ENCODE results near the gene CD2AP. TPM values are rescaled to one million over a fixed set of nuclear protein-coding genes. Genes with fewer than 3 reads are reported as not detected.

Gene CD2AP
- total RNA-seq, 2 donors from 2014 or later = 27.1 to 29.1 TPM

DNA sequence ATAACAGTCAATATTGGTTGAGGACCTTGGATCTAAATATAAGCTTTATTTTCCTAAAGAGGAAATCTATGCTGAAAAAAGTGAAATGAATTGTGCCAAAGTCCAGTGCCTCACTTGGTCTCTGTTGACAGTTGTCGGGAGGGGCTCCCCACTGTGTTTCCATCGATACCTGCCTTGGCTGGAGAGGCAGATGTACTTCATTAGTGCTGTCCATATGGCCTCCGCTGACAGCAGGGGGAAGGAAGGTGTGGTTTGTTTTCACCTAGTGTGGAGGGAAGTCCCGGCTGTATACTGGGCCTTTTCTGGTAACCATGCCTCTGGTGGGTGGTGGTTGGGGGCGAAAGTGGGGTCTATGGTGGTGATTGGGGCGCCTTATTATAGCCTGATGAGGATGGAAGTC lies 42.7 kb downstream of the CD2AP start:
- Histone ChIP-seq H3K27me3 (replicated peaks; ENCODE audit: insufficient read depth) (no peaks in the 10 kb centered on the region), H3K4me3 (no peak overlapping the region), H3K9me3 (no peaks in the 10 kb centered on the region), H3K27ac (no peak overlapping the region), H3K4me1 (ENCODE audit: control insufficient read depth in 1 of 2, low read depth in 2 of 2) (peaks cover 11 to 13% of the 10 kb centered on the region in 2 donors), H3K36me3 (no peaks in the 10 kb centered on the region)
- ATAC-seq (ENCODE audit: insufficient number of reproducible peaks, low FRiP score, low read depth) (no peak), DNase-seq (ENCODE audit: low spot score) (no peak)
- TF ChIP-seq, protein P1, sequence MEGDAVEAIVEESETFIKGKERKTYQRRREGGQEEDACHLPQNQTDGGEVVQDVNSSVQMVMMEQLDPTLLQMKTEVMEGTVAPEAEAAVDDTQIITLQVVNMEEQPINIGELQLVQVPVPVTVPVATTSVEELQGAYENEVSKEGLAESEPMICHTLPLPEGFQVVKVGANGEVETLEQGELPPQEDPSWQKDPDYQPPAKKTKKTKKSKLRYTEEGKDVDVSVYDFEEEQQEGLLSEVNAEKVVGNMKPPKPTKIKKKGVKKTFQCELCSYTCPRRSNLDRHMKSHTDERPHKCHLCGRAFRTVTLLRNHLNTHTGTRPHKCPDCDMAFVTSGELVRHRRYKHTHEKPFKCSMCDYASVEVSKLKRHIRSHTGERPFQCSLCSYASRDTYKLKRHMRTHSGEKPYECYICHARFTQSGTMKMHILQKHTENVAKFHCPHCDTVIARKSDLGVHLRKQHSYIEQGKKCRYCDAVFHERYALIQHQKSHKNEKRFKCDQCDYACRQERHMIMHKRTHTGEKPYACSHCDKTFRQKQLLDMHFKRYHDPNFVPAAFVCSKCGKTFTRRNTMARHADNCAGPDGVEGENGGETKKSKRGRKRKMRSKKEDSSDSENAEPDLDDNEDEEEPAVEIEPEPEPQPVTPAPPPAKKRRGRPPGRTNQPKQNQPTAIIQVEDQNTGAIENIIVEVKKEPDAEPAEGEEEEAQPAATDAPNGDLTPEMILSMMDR (IDR thresholded peaks at IDR 0.05) = no peak

DNA sequence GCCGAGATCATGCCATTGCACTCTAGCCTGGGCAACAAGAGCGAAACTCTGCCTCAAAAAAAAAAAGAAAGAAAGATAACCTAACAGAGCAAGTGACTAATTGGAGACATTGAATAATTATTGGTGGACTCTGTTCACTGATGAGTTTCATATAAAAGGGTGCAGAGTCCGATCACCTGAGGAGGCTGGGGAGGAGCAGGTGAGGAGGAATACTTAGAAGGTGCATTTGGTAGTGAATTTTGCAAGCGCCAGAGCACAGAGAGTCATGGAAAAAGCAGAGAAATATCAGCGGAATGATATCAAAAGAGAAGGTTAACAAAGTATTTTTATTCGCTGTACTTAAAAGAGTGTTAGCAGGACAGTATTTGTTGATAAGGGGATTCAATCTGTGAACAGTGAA lies 44.4 kb downstream of the CD2AP start:
- no peak for ATAC-seq (ENCODE audit: insufficient number of reproducible peaks, low FRiP score, low read depth)
- H3K9me3 ChIP-seq = no peaks in the 10 kb centered on the region
- TF ChIP-seq, protein P1 (IDR thresholded peaks at IDR 0.05) = no peak
- no peak overlapping the region for H3K4me3 ChIP-seq
- no peaks in the 10 kb centered on the region for H3K36me3 ChIP-seq
- no peak for DNase-seq (ENCODE audit: low spot score)
- no peak overlapping the region for H3K27ac ChIP-seq
- peaks cover 12 to 13% of the 10 kb centered on the region in 2 donors for H3K4me1 ChIP-seq (ENCODE audit: control insufficient read depth in 1 of 2, low read depth in 2 of 2)
- H3K27me3 ChIP-seq (replicated peaks; ENCODE audit: insufficient read depth) = no peaks in the 10 kb centered on the region

DNA sequence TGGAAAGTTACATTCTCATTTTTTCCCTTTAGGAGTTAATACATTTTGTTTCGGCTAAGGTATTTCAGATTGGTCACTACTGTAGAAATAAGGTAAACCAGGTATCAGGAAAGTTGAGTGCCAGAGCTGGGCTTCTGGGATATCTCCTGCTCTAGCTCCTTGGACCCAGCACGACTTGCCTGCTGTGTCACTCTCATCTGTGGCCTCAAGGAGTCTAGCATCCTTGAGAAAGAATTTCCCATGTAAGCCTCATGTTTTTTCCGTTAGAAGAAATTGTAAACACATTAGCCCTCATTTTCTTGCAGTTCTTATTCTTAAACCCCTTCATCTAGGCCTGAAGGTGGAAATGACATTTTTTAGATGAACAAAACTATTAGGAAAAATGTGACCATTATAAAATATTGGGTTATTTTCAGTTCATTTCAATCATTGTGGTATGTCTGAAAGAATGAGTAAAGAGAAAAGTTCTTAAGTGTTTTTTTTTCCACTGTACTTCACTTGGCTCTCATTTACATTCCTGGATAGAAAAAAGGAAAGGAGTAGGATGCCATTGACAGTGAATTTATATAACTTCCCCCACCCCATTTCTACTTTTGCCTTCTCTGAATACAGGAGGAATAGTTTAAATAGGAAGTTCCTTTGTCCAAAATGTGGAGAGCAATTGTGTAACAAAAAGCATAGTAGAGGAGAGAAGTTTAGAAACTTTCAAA lies 46.7 kb downstream of the CD2AP start:
- H3K36me3 ChIP-seq = no peaks in the 10 kb centered on the region
- peaks cover 12 to 13% of the 10 kb centered on the region in 2 donors for H3K4me1 ChIP-seq (ENCODE audit: control insufficient read depth in 1 of 2, low read depth in 2 of 2)
- no peak overlapping the region for H3K4me3 ChIP-seq
- H3K27me3 ChIP-seq (replicated peaks; ENCODE audit: insufficient read depth) = no peaks in the 10 kb centered on the region
- no peak overlapping the region for H3K27ac ChIP-seq
- ATAC-seq (ENCODE audit: insufficient number of reproducible peaks, low FRiP score, low read depth) (no peak), DNase-seq (ENCODE audit: low spot score) (no peak)
- H3K9me3 ChIP-seq = no peaks in the 10 kb centered on the region
- TF ChIP-seq, protein P1 (IDR thresholded peaks at IDR 0.05) = no peak

DNA sequence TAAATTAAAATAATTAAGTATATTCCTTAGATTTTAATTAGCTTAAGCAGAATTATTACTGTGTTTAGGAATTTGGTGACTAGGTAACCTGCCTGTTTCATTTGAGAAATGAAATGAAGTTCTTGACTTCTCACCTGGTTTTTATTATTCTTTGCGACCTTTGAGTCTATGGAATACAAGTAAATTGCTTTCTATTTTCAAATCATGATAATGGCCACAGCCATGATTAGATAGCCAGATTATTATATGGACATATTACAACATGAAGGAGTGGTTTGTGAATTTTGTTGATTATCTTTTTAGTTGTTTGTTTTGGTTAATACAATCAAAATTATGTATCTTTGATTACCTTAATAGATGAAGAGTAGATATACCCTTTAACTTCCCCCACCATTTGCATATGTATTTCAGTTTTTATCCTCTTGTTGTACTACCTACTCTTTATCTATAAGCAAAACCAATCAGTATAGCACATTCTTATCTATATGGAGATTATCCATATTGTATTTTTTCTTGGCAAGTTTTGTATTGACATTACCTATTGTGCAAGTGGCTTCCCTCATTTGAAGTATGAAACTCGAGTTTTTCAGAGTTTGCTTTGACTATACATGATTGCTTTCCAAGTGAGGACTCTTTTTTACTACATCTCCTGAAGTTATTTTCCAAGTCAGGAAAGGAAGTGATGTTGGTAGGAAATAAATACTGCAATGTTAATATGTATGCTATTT lies 47.9 kb downstream of the CD2AP start:
- no peak overlapping the region for H3K4me3 ChIP-seq
- DNase-seq (ENCODE audit: low spot score) = no peak
- no peaks in the 10 kb centered on the region for H3K27me3 ChIP-seq (replicated peaks; ENCODE audit: insufficient read depth)

DNA sequence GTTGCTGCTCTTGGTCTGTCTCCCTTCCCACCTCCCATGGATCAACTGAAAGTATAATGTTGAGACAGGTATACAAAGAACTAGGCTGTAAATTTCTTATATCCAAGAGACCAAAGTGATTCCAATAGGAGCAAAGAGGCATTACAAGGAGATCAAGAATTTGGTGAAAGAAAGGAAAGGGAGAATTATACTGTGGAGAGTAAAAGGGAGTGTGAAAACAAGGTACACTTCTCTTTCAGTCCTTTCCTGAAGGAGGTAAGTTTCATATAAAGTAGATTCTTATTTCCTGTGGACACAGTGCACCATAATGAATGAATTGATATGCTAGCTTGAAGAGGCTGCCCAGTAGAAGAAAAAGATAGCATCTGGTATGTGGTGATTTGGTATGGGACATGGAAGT lies 49.7 kb downstream of the CD2AP start:
- ATAC-seq (ENCODE audit: insufficient number of reproducible peaks, low FRiP score, low read depth) (no peak), DNase-seq (ENCODE audit: low spot score) (no peak)
- Histone ChIP-seq H3K36me3 (no peaks in the 10 kb centered on the region), H3K9me3 (no peaks in the 10 kb centered on the region), H3K4me1 (ENCODE audit: control insufficient read depth in 1 of 2, low read depth in 2 of 2) (peaks cover 12 to 13% of the 10 kb centered on the region in 2 donors), H3K27ac (no peak overlapping the region), H3K27me3 (replicated peaks; ENCODE audit: insufficient read depth) (no peaks in the 10 kb centered on the region), H3K4me3 (no peak overlapping the region)
- TF ChIP-seq, protein P1 (IDR thresholded peaks at IDR 0.05) = no peak

More for the DNA sequence above, 47.9 kb downstream of the CD2AP start:
- Histone ChIP-seq H3K27ac (no peak overlapping the region), H3K4me1 (ENCODE audit: control insufficient read depth in 1 of 2, low read depth in 2 of 2) (peaks cover 12 to 13% of the 10 kb centered on the region in 2 donors), H3K36me3 (no peaks in the 10 kb centered on the region), H3K9me3 (no peaks in the 10 kb centered on the region)
- no peak for ATAC-seq (ENCODE audit: insufficient number of reproducible peaks, low FRiP score, low read depth)
- TF ChIP-seq, protein P1 (IDR thresholded peaks at IDR 0.05) = no peak

Data from thoracic aorta (tissue), 2 donors.